Cardiac atrium fibroblast (primary cell): Measurements from ENCODE around the gene TMEM30B. TPM values are rescaled to one million over a fixed set of nuclear protein-coding genes. Genes with fewer than 3 reads are reported as not detected.

ENCODE experiments used
- total RNA-seq: library from RNA; depleted of rRNA; stranded (reverse); fragments of >200 nt; gene quantifications from 2 replicates; pipeline ENCODE4 v1.2.3, GENCODE V29; 2015

Gene TMEM30B
- total RNA-seq: 0.18 TPM in 1 of 2 replicates, not detected in the other

GRCh38 chr14:61281186-61281947 is at the start of gene TMEM30B:
TSS of gene TMEM30B (minus strand) at chr14:61281338. CDS start at chr14:61281147, 191 bp downstream.

GRCh38 chr14:61321385-61322010 is 40.4 kb upstream of the TMEM30B start, which contains the start of gene PRKCH:
TSS of gene PRKCH (plus strand) at chr14:61321579. CDS start at chr14:61322102, 523 bp downstream.

Other genes starting within 250 kb of the TMEM30B start
- gene PRKCH, start 40.2 kb upstream of the TMEM30B start, total RNA-seq: 15.3 and 25.9 TPM in 2 replicates